HepG2 (cell line): Measurements from ENCODE around the gene CELF4.

Experiments
- CTCF ChIP-seq: sonication (generic); formaldehyde crosslinking; IDR thresholded peaks from 2 replicates; pipeline ENCODE4 v1.5.0; 2020; ENCODE audit warnings: mild to moderate bottlenecking, missing genetic modification reagents, moderate library complexity
- LRRFIP1 ChIP-seq: sonication (generic); formaldehyde crosslinking; conservative IDR thresholded peaks from 2 replicates; pipeline ENCODE4 v1.4.0; 2020; ENCODE audit warnings: missing genetic modification reagents
- POLR2A ChIP-seq, 2 experiments: IDR thresholded peaks; 2 replicates each; pipeline ENCODE4 v1.6.1; 2011; ENCODE audit warnings: low read depth in 2 of 2, low read length in 2 of 2, mild to moderate bottlenecking in 1 of 2, moderate library complexity in 1 of 2; ENCODE audit not compliant: insufficient read depth in 1 of 2
- POLR2AphosphoS5 ChIP-seq: IDR thresholded peaks from 2 replicates; pipeline ENCODE4 v1.6.1; 2012; ENCODE audit warnings: low read depth, low read length
- RXRA ChIP-seq: sonication (generic); formaldehyde crosslinking; IDR thresholded peaks from 2 replicates; pipeline ENCODE4 v1.5.1; 2020; ENCODE audit warnings: missing genetic modification reagents
- SRSF1 ChIP-seq: fragments of 200-400 bp; formaldehyde crosslinking; optimal IDR thresholded peaks from 2 replicates; pipeline ENCODE3; 2017; ENCODE audit warnings: mild to moderate bottlenecking, low read depth, low read length, moderate library complexity
- TAF1 ChIP-seq: sonication (generic); formaldehyde crosslinking; IDR thresholded peaks from 2 replicates; pipeline ENCODE4 v1.4.0; 2020; ENCODE audit warnings: missing genetic modification reagents
- TAF15 ChIP-seq: fragments of 200-400 bp; formaldehyde crosslinking; IDR thresholded peaks from one replicate; pipeline ENCODE4 v1.6.1; 2018; ENCODE audit warnings: mild to moderate bottlenecking, low read depth, low read length; ENCODE audit not compliant: poor library complexity, severe bottlenecking

- TF ChIP-seq POLR2AphosphoS5 (no peak), TAF1 (no peak), SRSF1 (no peak), LRRFIP1 (CRISPR knock-in tag) (no peak), CTCF (CRISPR knock-in tag) (no peak), POLR2A (IDR thresholded peaks at IDR 0.05; ENCODE audit: insufficient read depth in 1 of 2, low read depth in 2 of 2, low read length in 2 of 2) (no peak), TAF15 (no peak), RXRA (CRISPR knock-in tag) (no peak)
Observed at GRCh38 chr18:37441821-37442220, 123.8 kb downstream of the CELF4 start.
